PC-9 (cell line): ENCODE measurements around the gene ZFPM1.

Experiments used
- CTCF ChIP-seq: fragments of 200-600 bp; sonication (generic); conservative IDR thresholded peaks from 2 replicates; pipeline ENCODE4 v1.6.1; 2017; ENCODE audit warnings: mixed run types, antibody characterized with exemption, mild to moderate bottlenecking, moderate library complexity
- EZH2 ChIP-seq: fragments of 200-600 bp; sonication (generic); IDR thresholded peaks from 2 replicates; pipeline ENCODE4 v1.8.0; 2017; ENCODE audit warnings: antibody characterized with exemption, low read depth

DNA sequence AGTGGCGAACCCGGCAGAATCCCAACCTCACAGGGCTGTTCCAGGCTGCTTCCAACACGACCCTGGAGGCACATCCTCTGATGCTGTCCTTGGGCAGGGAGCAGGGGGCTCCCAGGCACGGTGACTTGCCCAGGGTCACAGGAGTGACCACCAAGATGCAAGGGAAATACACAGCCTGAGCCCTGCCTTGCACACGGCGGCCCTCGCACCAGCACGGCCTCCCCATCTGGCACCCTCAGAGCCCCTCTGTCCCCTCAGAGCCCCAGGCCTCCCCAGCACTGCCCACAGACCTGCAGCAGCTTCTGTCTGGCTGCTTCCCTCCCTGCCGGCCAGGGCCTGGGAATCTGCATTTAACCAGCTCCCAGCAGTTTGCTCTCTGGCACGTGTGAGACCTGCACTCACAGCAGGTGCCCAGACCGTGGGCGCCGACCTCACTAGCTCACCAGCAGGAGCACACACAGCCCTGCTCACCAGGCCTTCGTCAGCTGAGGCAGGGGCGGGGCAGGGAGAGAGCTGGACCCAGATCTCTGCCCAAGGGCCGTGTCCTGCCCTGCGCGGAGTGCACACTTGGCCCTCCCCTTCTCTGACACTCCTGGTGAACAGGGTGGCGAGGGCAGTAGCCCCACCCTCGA is 87.4 kb downstream of the ZFPM1 start:
- TF ChIP-seq EZH2 (no peak), CTCF (no peak)
